Erythroblast (primary cell): Measurements from ENCODE around the gene GIMAP1.

ENCODE experiments used
- DNase-seq, 2 experiments: peaks; one replicate each; lab custom pipeline; 2025; lab: John Stamatoyannopoulos, UW
- GATA1 ChIP-seq: IDR thresholded peaks from 2 replicates; pipeline ENCODE4 v1.6.1; 2011; ENCODE audit warnings: low read depth, mild to moderate bottlenecking, control low read depth, low read length, moderate library complexity
- POLR2A ChIP-seq: IDR thresholded peaks from 2 replicates; pipeline ENCODE4 v1.6.1; 2011; ENCODE audit warnings: mild to moderate bottlenecking, low read length

GIMAP1 gene

DNA sequence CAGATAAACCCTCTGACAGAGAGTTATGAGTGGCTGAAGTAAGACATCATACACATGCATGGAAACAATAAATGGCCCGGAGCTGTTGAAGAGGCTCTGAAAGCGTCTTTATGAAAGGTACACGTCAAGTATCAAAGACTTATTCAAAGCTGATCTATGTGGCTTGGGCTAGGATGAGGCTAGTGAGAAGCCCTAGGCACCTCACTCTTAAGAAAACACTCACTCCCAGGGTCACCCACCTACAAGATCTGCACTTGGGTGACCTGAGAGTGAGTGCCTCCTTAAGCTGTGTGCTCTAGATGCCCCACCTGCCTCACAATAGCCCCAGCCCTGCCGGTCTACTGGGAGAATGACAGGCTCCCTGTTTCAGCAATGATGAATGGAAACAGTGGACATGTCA is 1.1 kb upstream of the GIMAP1 start:
- no peak for TF ChIP-seq GATA1
- no peak for TF ChIP-seq POLR2A
- no peak for DNase-seq

- DNase-seq: no peak
- TF ChIP-seq GATA1 (no peak), POLR2A (no peak)
Measured at GRCh38 chr7:150715738-150716137, 675 bp upstream of the GIMAP1 start.

DNA sequence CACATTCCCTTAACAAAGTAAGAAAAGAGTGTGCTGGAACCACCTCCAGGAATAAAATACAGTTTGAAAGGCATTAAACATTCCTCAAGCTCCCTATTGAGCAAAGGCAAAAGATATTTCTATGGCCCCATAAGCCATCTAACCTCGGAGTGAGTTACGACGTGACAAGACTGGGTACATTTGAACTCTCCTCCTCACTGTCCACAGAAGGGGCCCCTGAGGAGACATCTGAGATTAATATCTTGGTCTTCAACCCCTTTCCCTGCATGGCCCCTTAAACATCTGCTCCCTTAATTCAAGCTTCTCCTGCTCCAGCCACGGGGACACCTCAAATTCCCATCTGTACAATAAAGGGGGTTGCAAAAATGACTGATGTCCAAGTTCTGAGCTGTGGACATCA is 526 bp downstream of the GIMAP1 start:
- DNase-seq: no peak
- TF ChIP-seq POLR2A (no peak), GATA1 (no peak)

- TF ChIP-seq POLR2A (no peak), GATA1 (no peak)
- no peak for DNase-seq
Measured at GRCh38 chr7:150717814-150718420, 1.5 kb downstream of the GIMAP1 start.

- TF ChIP-seq GATA1: no peak
- no peak for TF ChIP-seq POLR2A
- DNase-seq: no peak
Measured at GRCh38 chr7:150719436-150719835, 3.0 kb downstream of the GIMAP1 start.

- no peak for DNase-seq
- TF ChIP-seq GATA1 (no peak), POLR2A (no peak)
Measured at GRCh38 chr7:150719960-150720891, 3.8 kb downstream of the GIMAP1 start.

- TF ChIP-seq POLR2A: no peak
- TF ChIP-seq GATA1: no peak
- DNase-seq: no peak
Measured at GRCh38 chr7:150721970-150722373, 5.6 kb downstream of the GIMAP1 start.

DNA sequence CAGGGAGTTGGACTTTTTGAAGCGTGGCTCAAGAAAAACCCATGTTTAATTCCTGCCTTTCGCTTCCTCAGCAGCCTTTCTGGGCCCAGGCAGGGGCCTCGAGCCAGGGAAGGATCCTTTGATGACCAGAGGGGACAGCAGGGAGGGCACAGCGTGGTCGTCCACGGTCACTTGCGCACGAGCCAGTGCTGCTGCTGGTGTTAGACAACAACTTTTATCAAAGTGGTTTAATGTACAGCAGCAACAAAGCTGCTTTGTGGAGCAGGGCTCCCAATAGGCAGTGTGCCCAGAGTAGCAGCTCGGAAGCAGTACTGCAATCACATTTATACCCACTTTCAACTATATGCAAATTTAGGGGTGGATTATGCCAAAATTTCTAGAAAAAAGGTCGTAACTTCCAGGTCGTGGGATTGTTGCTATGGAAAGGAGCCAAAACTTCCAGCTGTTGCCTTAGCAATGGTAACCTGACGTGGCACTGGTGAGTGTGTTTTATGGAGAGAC is 6.1 kb downstream of the GIMAP1 start:
- no peak for DNase-seq
- TF ChIP-seq POLR2A (no peak), GATA1 (no peak)

DNA sequence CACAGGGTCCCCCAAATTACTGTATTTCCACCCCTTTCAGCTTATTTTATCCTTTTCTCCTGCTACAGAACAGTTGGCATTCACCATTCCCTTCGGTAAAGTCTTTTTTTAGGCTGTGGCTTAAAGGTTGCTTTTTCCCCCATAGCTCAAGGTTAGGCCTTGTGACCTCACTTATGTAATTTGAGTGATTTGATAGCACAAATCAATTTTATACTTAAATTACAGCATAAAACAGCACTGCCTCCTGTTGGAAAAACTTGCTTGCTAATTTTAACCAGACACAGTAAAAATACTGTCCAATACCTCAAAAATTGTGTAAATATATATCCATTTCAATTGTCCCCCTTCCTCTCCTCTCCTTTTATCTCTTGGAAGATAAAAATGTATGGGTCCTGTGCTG is 7.1 kb downstream of the GIMAP1 start:
- TF ChIP-seq POLR2A: no peak
- DNase-seq: no peak

GRCh38 chr7:150727381-150727780 is 11.0 kb downstream of the GIMAP1 start:
- TF ChIP-seq POLR2A (no peak), GATA1 (no peak)
- no peak for DNase-seq

DNA sequence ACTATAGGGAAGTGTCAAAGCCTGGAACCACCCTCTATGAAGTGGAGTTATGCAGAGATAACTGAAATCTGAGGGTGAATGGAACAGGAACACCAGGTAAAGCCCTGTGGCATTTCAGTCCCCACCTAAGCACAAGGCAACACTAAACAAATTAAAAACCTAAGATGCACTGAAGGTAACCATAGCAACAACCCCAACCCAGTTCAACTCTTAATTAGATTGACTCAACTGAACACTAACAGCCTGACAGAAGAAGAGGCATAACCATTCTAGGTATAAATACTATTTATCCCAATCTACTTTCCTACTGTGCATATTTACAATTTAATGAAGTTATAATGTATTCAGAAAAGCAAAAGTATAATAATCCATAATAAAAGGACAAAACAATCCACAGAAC is 11.6 kb downstream of the GIMAP1 start:
- TF ChIP-seq GATA1: no peak
- no peak for DNase-seq

GRCh38 chr7:150728609-150729008 is 12.2 kb downstream of the GIMAP1 start:
- DNase-seq: no peak
- TF ChIP-seq POLR2A: no peak
- no peak for TF ChIP-seq GATA1

- no peak for DNase-seq
- TF ChIP-seq GATA1: no peak
- TF ChIP-seq POLR2A: no peak
Measured at GRCh38 chr7:150731916-150732315, 15.5 kb downstream of the GIMAP1 start.

GRCh38 chr7:150732786-150733481 is 16.5 kb downstream of the GIMAP1 start:
- no peak for DNase-seq
- TF ChIP-seq GATA1 (no peak), POLR2A (no peak)
